PC-3 (cell line): Measurements from ENCODE around the gene DNMBP.

Experiments
- EZH2 ChIP-seq: fragments of 300-600 bp; sonication (generic); IDR thresholded peaks from one replicate; pipeline ENCODE4 v1.6.1; 2017; ENCODE audit warnings: antibody characterized with exemption, mild to moderate bottlenecking, low read length; ENCODE audit not compliant: unreplicated experiment
- EZH2phosphoT487 ChIP-seq: fragments of 300-600 bp; sonication (generic); IDR thresholded peaks from 2 replicates; pipeline ENCODE4 v1.6.1; 2018; ENCODE audit warnings: mild to moderate bottlenecking, antibody characterized with exemption, low read length, borderline replicate concordance
- TF ChIP-seq, protein P1 (sequence below): fragments of 300-600 bp; sonication (generic); conservative IDR thresholded peaks from 2 replicates; pipeline ENCODE4 v1.5.1; 2017; ENCODE audit warnings: antibody characterized with exemption, low read depth, mild to moderate bottlenecking, low read length

DNA sequence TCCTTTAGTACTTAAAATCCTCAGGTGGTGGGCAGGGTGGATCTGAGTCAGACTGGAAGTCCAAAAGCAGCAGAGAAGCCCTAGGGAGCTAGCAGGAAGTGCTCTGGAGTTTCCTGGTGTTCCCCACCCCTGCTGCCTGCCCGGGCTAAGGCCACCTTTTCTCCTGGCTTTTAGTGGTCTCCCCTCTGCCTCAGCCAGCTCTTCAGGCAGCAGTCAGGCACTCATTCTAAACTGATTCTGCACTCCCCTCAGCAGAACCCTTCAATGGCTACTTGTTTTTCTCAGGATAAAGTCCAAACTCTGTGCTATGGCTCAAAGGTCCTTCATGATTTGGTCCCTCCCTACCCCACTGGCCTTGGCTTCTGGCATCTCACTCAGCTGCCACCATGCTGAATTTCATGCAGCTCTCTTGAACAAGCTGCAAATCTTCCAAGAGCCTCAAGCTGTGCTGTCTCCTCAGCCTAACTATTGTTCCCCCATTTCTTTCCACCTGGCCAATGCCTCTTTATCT, 28.9 kb upstream of the DNMBP start:
- TF ChIP-seq, protein P1, sequence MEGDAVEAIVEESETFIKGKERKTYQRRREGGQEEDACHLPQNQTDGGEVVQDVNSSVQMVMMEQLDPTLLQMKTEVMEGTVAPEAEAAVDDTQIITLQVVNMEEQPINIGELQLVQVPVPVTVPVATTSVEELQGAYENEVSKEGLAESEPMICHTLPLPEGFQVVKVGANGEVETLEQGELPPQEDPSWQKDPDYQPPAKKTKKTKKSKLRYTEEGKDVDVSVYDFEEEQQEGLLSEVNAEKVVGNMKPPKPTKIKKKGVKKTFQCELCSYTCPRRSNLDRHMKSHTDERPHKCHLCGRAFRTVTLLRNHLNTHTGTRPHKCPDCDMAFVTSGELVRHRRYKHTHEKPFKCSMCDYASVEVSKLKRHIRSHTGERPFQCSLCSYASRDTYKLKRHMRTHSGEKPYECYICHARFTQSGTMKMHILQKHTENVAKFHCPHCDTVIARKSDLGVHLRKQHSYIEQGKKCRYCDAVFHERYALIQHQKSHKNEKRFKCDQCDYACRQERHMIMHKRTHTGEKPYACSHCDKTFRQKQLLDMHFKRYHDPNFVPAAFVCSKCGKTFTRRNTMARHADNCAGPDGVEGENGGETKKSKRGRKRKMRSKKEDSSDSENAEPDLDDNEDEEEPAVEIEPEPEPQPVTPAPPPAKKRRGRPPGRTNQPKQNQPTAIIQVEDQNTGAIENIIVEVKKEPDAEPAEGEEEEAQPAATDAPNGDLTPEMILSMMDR = no peak
- TF ChIP-seq EZH2 (no peak), EZH2phosphoT487 (no peak)
